ENCODE data around the gene STRADA. TPM values are rescaled to one million over a fixed set of nuclear protein-coding genes. Genes with fewer than 3 reads are reported as not detected.

The STRADA gene
- total and polyA plus RNA-seq, 10 of the 15 experiments (the other 5 are each of a cell fraction or from before 2014, with no cell fraction given), result 13.3 to 54.1 (median 44.0) TPM

- RAD21 ChIA-PET (ENCODE audit: unreplicated experiment), result no interaction called here
- ATAC-seq (no peak), FAIRE-seq (no peak), DNase-seq (ENCODE audit: low read depth, low spot score) (no peak)
- peaks cover 14% of the 10 kb centered on the region for H3K4me1 ChIP-seq (ENCODE audit: control insufficient read depth, insufficient read depth, low read length)
- SMC1A ChIA-PET (ENCODE audit: uncharacterized antibody, unreplicated experiment), result no interaction called here
- H3K9ac ChIP-seq (ENCODE audit: control insufficient read depth, insufficient read depth, low read length), result no peak overlapping the region
- H3K4me3 ChIP-seq, result no peak overlapping the region
- no peak overlapping the region for H2AFZ ChIP-seq (ENCODE audit: control insufficient read depth, low read depth, low read length)
- peaks cover 32% of the 10 kb centered on the region for H3K79me2 ChIP-seq (ENCODE audit: control insufficient read depth, insufficient read depth, low read length)
- no peak overlapping the region for H3K4me2 ChIP-seq (ENCODE audit: control insufficient read depth, insufficient read depth)
- no peaks in the 10 kb centered on the region for H3K9me3 ChIP-seq (replicated peaks; ENCODE audit: control insufficient read depth, insufficient read depth, low read length)
- in situ Hi-C loops (cut with MboI), result no loop called here
- no peaks in the 10 kb centered on the region for H4K20me1 ChIP-seq (ENCODE audit: control insufficient read depth, insufficient read depth)
- intact Hi-C loops (cut with micrococcal nuclease; ENCODE audit: unreplicated experiment), result no loop called here
- CTCF ChIA-PET, result no interaction called here
- H3K36me3 ChIP-seq (ENCODE audit: control insufficient read depth in 2 of 2, insufficient read depth in 2 of 2, low read length in 1 of 2), result peaks cover 4 to 12% of the 10 kb centered on the region in 2 experiments
- POLR2A ChIA-PET, result no interaction called here
- no peak overlapping the region for H3K27ac ChIP-seq (ENCODE audit: control insufficient read depth, insufficient read depth)
- no TSS peak for BruUV-seq (replicated peaks)
- WGBS (ENCODE audit: insufficient coverage, insufficient replicate concordance, low lambda C conversion rate, missing lambda C conversion rate), result 73% methylated on average over 9 of the region's 9 CpGs
- TF ChIP-seq SMARCA5 (IDR thresholded peaks at IDR 0.05), result no peak
- no peak for TF ChIP-seq CREM (IDR thresholded peaks at IDR 0.05; ENCODE audit: low read depth)
- no peak for TF ChIP-seq ZNF207 (IDR thresholded peaks at IDR 0.05; ENCODE audit: borderline replicate concordance)
- TF ChIP-seq PAX5 (IDR thresholded peaks at IDR 0.05; ENCODE audit: borderline replicate concordance, low read depth, low read length), result no peak
- no peak for TF ChIP-seq ZBTB4 (CRISPR knock-in tag; IDR thresholded peaks at IDR 0.05)
- TF ChIP-seq CBX5 (IDR thresholded peaks at IDR 0.05; ENCODE audit: low read depth), result no peak
- TF ChIP-seq BACH1 (IDR thresholded peaks at IDR 0.05; ENCODE audit: borderline replicate concordance), result no peak
- no peak for TF ChIP-seq EED (IDR thresholded peaks at IDR 0.05; ENCODE audit: low read depth)
- TF ChIP-seq ETV6 (conservative IDR thresholded peaks at IDR 0.05 in 1 of 2, IDR thresholded peaks at IDR 0.05 in 1 of 2; ENCODE audit: borderline replicate concordance in 1 of 2, low read depth in 1 of 2), result no peak
- no peak for TF ChIP-seq KDM1A (IDR thresholded peaks at IDR 0.05; ENCODE audit: borderline replicate concordance)
- TF ChIP-seq, protein P1, sequence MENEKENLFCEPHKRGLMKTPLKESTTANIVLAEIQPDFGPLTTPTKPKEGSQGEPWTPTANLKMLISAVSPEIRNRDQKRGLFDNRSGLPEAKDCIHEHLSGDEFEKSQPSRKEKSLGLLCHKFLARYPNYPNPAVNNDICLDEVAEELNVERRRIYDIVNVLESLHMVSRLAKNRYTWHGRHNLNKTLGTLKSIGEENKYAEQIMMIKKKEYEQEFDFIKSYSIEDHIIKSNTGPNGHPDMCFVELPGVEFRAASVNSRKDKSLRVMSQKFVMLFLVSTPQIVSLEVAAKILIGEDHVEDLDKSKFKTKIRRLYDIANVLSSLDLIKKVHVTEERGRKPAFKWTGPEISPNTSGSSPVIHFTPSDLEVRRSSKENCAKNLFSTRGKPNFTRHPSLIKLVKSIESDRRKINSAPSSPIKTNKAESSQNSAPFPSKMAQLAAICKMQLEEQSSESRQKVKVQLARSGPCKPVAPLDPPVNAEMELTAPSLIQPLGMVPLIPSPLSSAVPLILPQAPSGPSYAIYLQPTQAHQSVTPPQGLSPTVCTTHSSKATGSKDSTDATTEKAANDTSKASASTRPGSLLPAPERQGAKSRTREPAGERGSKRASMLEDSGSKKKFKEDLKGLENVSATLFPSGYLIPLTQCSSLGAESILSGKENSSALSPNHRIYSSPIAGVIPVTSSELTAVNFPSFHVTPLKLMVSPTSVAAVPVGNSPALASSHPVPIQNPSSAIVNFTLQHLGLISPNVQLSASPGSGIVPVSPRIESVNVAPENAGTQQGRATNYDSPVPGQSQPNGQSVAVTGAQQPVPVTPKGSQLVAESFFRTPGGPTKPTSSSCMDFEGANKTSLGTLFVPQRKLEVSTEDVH (IDR thresholded peaks at IDR 0.05; ENCODE audit: low read depth, partially characterized antibody), result no peak
- TF ChIP-seq POLR2AphosphoS2 (IDR thresholded peaks at IDR 0.05; ENCODE audit: low read depth, low read length), result no peak
- TF ChIP-seq ZNF384 (IDR thresholded peaks at IDR 0.05; ENCODE audit: borderline replicate concordance, low read depth, low read length), result no peak
- no peak for TF ChIP-seq ZZZ3 (IDR thresholded peaks at IDR 0.05; ENCODE audit: control insufficient read depth, insufficient read length, low read depth)
- no peak for TF ChIP-seq RUNX3 (IDR thresholded peaks at IDR 0.05; ENCODE audit: low read length)
- TF ChIP-seq, protein P2, sequence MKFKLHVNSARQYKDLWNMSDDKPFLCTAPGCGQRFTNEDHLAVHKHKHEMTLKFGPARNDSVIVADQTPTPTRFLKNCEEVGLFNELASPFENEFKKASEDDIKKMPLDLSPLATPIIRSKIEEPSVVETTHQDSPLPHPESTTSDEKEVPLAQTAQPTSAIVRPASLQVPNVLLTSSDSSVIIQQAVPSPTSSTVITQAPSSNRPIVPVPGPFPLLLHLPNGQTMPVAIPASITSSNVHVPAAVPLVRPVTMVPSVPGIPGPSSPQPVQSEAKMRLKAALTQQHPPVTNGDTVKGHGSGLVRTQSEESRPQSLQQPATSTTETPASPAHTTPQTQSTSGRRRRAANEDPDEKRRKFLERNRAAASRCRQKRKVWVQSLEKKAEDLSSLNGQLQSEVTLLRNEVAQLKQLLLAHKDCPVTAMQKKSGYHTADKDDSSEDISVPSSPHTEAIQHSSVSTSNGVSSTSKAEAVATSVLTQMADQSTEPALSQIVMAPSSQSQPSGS (IDR thresholded peaks at IDR 0.05; ENCODE audit: low read length), result no peak
- no peak for TF ChIP-seq TCF12 (IDR thresholded peaks at IDR 0.05; ENCODE audit: low read depth, low read length)
- TF ChIP-seq PAX8 (IDR thresholded peaks at IDR 0.05), result no peak
- no peak for TF ChIP-seq SMAD1 (IDR thresholded peaks at IDR 0.05; ENCODE audit: low read depth, partially characterized antibody)
- H3K27me3 ChIP-seq (replicated peaks in 1 of 2; ENCODE audit: control insufficient read depth in 2 of 2, insufficient read depth in 2 of 2, low read length in 1 of 2), result no peaks in the 10 kb centered on the region
Observed at GRCh38 chr17:63704836-63705235, 36.8 kb downstream of the STRADA start.
